ENCODE data around the gene NPM3.

Gene NPM3

GRCh38 chr10:101785801-101786200 lies 2.6 kb upstream of the NPM3 start:
- ChIA-PET CTCF (no interaction called here), POLR2A (no interaction called here)
- DNase-seq (ENCODE audit: extremely low spot score) = no peak
- TF ChIP-seq L3MBTL2 (conservative IDR thresholded peaks at IDR 0.05) = no peak
- no peak for TF ChIP-seq BHLHE40 (IDR thresholded peaks at IDR 0.05; ENCODE audit: borderline replicate concordance)
- no peak for TF ChIP-seq NFRKB (IDR thresholded peaks at IDR 0.05)

GRCh38 chr10:101784558-101784957 lies 1.3 kb upstream of the NPM3 start:
- no peak for DNase-seq (ENCODE audit: extremely low spot score)
- TF ChIP-seq TARDBP (IDR thresholded peaks at IDR 0.05) (no peak), FOXK2 (IDR thresholded peaks at IDR 0.05) (no peak), SUZ12 (IDR thresholded peaks at IDR 0.05) (no peak), ARNT (IDR thresholded peaks at IDR 0.05) (no peak), LEF1 (IDR thresholded peaks at IDR 0.05; ENCODE audit: borderline replicate concordance) (no peak), ZNF384 (IDR thresholded peaks at IDR 0.05) (no peak), L3MBTL2 (conservative IDR thresholded peaks at IDR 0.05) (no peak), NFRKB (IDR thresholded peaks at IDR 0.05) (no peak), HDGF (IDR thresholded peaks at IDR 0.05; ENCODE audit: borderline replicate concordance) (no peak), BHLHE40 (IDR thresholded peaks at IDR 0.05; ENCODE audit: borderline replicate concordance) (no peak), CTBP1 (IDR thresholded peaks at IDR 0.05; ENCODE audit: borderline replicate concordance) (no peak)
- ChIA-PET POLR2A (interaction anchor here (1.6 to 2.7 kb wide), 2 partner anchors 34 to 182 kb away, joined by 9 to 24 read pairs; partner anchors contain the start of gene OGA), CTCF (interaction anchor here (0.7 to 2.3 kb wide), 2 partner anchors 181 to 182 kb away, joined by 3 to 16 read pairs; no protein-coding TSS in a partner anchor)

GRCh38 chr10:101783736-101784118 lies 481 bp upstream of the NPM3 start:
- POLR2A ChIA-PET = interaction anchor here (1.1 to 2.7 kb wide), 4 partner anchors 9 to 181 kb away, joined by 3 to 24 read pairs (median 6); partner anchors contain the start of gene OGA
- no peak for TF ChIP-seq PKNOX1 (IDR thresholded peaks at IDR 0.05)
- TF ChIP-seq ARNT (IDR thresholded peaks at IDR 0.05) = no peak
- TF ChIP-seq ZNF384 (IDR thresholded peaks at IDR 0.05) = no peak
- TF ChIP-seq FOXA1 (IDR thresholded peaks at IDR 0.05) = no peak
- TF ChIP-seq BHLHE40 (IDR thresholded peaks at IDR 0.05; ENCODE audit: borderline replicate concordance) = no peak
- no peak for TF ChIP-seq HDGF (IDR thresholded peaks at IDR 0.05; ENCODE audit: borderline replicate concordance)
- no peak for TF ChIP-seq SP1 (IDR thresholded peaks at IDR 0.05)
- no peak for TF ChIP-seq NFRKB (IDR thresholded peaks at IDR 0.05)
- TF ChIP-seq FOXK2 (IDR thresholded peaks at IDR 0.05) = no peak
- no peak for TF ChIP-seq TARDBP (IDR thresholded peaks at IDR 0.05)
- TF ChIP-seq FOXM1 (IDR thresholded peaks at IDR 0.05; ENCODE audit: borderline replicate concordance) = no peak
- TF ChIP-seq L3MBTL2 (conservative IDR thresholded peaks at IDR 0.05) = no peak
- no peak for TF ChIP-seq LEF1 (IDR thresholded peaks at IDR 0.05; ENCODE audit: borderline replicate concordance)
- TF ChIP-seq SUZ12 (IDR thresholded peaks at IDR 0.05) = no peak
- TF ChIP-seq ELF4 (IDR thresholded peaks at IDR 0.05) = no peak
- TF ChIP-seq CTBP1 (IDR thresholded peaks at IDR 0.05; ENCODE audit: borderline replicate concordance) = no peak
- DNase-seq (ENCODE audit: extremely low spot score) = peak; percentile 32

GRCh38 chr10:101781984-101782810 lies 1.0 kb downstream of the NPM3 start:
- peak; percentile 13 for DNase-seq (ENCODE audit: extremely low spot score)
- CTCF ChIA-PET = interaction anchor here (2.7 kb wide), 1 partner anchor 182 kb away, joined by 41 read pairs; no protein-coding TSS in a partner anchor
- no peak for TF ChIP-seq NFRKB (IDR thresholded peaks at IDR 0.05)
- POLR2A ChIA-PET = interaction anchor here (1.0 to 2.7 kb wide), 4 partner anchors 11 to 179 kb away, joined by 3 to 24 read pairs (median 5); partner anchors contain the start of gene OGA

More at GRCh38 chr10:101783736-101784118, 481 bp upstream of the NPM3 start:
- CTCF ChIA-PET = interaction anchor here (2.3 kb wide), 1 partner anchor 182 kb away, joined by 16 read pairs; no protein-coding TSS in a partner anchor

- TF ChIP-seq BHLHE40 (IDR thresholded peaks at IDR 0.05; ENCODE audit: borderline replicate concordance) (no peak), SUZ12 (IDR thresholded peaks at IDR 0.05) (no peak), L3MBTL2 (conservative IDR thresholded peaks at IDR 0.05) (no peak), TARDBP (IDR thresholded peaks at IDR 0.05) (no peak), FOXK2 (IDR thresholded peaks at IDR 0.05) (no peak), FOXA1 (IDR thresholded peaks at IDR 0.05) (no peak), CTBP1 (IDR thresholded peaks at IDR 0.05; ENCODE audit: borderline replicate concordance) (no peak), ELF4 (IDR thresholded peaks at IDR 0.05) (no peak), SP1 (IDR thresholded peaks at IDR 0.05) (no peak), NFRKB (IDR thresholded peaks at IDR 0.05) (no peak), ARNT (IDR thresholded peaks at IDR 0.05) (no peak)
- peak; percentile 7 for DNase-seq (ENCODE audit: extremely low spot score)
- POLR2A ChIA-PET = interaction anchor here (0.8 to 1.8 kb wide), 5 partner anchors 10 to 194 kb away, joined by 3 to 6 read pairs (median 4); partner anchors contain the start of genes DPCD, OGA and POLL
- CTCF ChIA-PET = interaction anchor here (0.5 to 2.7 kb wide), 20 partner anchors 10 to 569 kb away, joined by 3 to 41 read pairs (median 4); partner anchors contain the start of genes DPCD, OGA and POLL
Measured at GRCh38 chr10:101781655-101781983, 1.6 kb downstream of the NPM3 start.

- no peak for TF ChIP-seq ELF4 (IDR thresholded peaks at IDR 0.05)
- TF ChIP-seq FOXK2 (IDR thresholded peaks at IDR 0.05) = no peak
- TF ChIP-seq NFRKB (IDR thresholded peaks at IDR 0.05) = no peak
- TF ChIP-seq CTBP1 (IDR thresholded peaks at IDR 0.05; ENCODE audit: borderline replicate concordance) = no peak
- no peak for TF ChIP-seq PKNOX1 (IDR thresholded peaks at IDR 0.05)
- TF ChIP-seq FOXM1 (IDR thresholded peaks at IDR 0.05; ENCODE audit: borderline replicate concordance) = no peak
- no peak for TF ChIP-seq HDGF (IDR thresholded peaks at IDR 0.05; ENCODE audit: borderline replicate concordance)
- TF ChIP-seq FOXA1 (IDR thresholded peaks at IDR 0.05) = no peak
- TF ChIP-seq ARNT (IDR thresholded peaks at IDR 0.05) = no peak
- no peak for TF ChIP-seq BHLHE40 (IDR thresholded peaks at IDR 0.05; ENCODE audit: borderline replicate concordance)
- TF ChIP-seq SP1 (IDR thresholded peaks at IDR 0.05) = no peak
- CTCF ChIA-PET = interaction anchor here (0.5 to 2.7 kb wide), 21 partner anchors 9 to 568 kb away, joined by 3 to 41 read pairs (median 4); partner anchors contain the start of genes DPCD, OGA and POLL
- peak; percentile 89 for DNase-seq (ENCODE audit: extremely low spot score)
- POLR2A ChIA-PET = interaction anchor here (0.8 to 1.8 kb wide), 6 partner anchors 10 to 193 kb away, joined by 3 to 6 read pairs (median 4); partner anchors contain the start of genes DPCD, OGA and POLL
Measured at GRCh38 chr10:101780818-101781654, 2.2 kb downstream of the NPM3 start.
